IMR-90 (cell line): ENCODE results near the gene ZSWIM5. TPM values are rescaled to one million over a fixed set of nuclear protein-coding genes. Genes with fewer than 3 reads are reported as not detected.

Source experiments
- ATAC-seq: fragments of 200-7000 bp; cut with Tn5 transposase; 2 replicates; pipeline ENCODE4 v1.9.1; 2020; ENCODE audit warnings: low read depth, mild to moderate bottlenecking, moderate library complexity
- BruUV-seq: library from RNA; stranded (reverse); fragments of 400-500 nt; replicated peaks from 2 replicates; lab custom pipeline; 2021; lab: Mats Ljungman, UMichigan
- CTCF ChIA-PET: fragments of 300-600 bp; formaldehyde crosslinking; extraction: SDS; loops from one replicate; lab custom pipeline; 2021; ENCODE audit warnings: antibody characterized with exemption; lab: Yijun Ruan, JAX
- POLR2A ChIA-PET: fragments of 300-600 bp; sonication (Branson Sonifier 250); formaldehyde crosslinking; loops from one replicate; lab custom pipeline; 2022; ENCODE audit warnings: antibody characterized with exemption; ENCODE audit not compliant: unreplicated experiment; lab: Charles Lee
- DNase-seq: peaks from one replicate; pipeline ENCODE4 v3.0.0; 2013
- H2AFZ ChIP-seq: replicated peaks from 2 replicates; pipeline ENCODE3; 2013; ENCODE audit warnings: low read length, mild to moderate bottlenecking; ENCODE audit not compliant: poor library complexity
- H2AK5ac ChIP-seq: 2 replicates; pipeline ENCODE4 v1.6.1; 2013; ENCODE audit warnings: low read depth, low read length, inconsistent platforms
- H2AK9ac ChIP-seq: replicated peaks from 2 replicates; pipeline ENCODE3; 2013; ENCODE audit warnings: mild to moderate bottlenecking, low read depth, low read length, moderate library complexity; ENCODE audit not compliant: poor library complexity
- H2BK120ac ChIP-seq: 2 replicates; pipeline ENCODE4 v1.6.1; 2013; ENCODE audit warnings: low read depth, low read length, inconsistent platforms
- H2BK15ac ChIP-seq: 3 replicates; pipeline ENCODE4 v1.6.1; 2013; ENCODE audit warnings: low read depth, low read length, inconsistent platforms
- H2BK20ac ChIP-seq: 2 replicates; pipeline ENCODE4 v1.6.1; 2013; ENCODE audit warnings: low read depth, mild to moderate bottlenecking, inconsistent platforms, low read length, moderate library complexity
- H2BK5ac ChIP-seq: 2 replicates; pipeline ENCODE4 v1.6.1; 2013; ENCODE audit warnings: mild to moderate bottlenecking, low read depth, low read length, inconsistent platforms; ENCODE audit not compliant: poor library complexity, severe bottlenecking
- H3K14ac ChIP-seq: replicated peaks from 2 replicates; pipeline ENCODE4 v1.6.1; 2013; ENCODE audit warnings: low read depth, low read length, inconsistent platforms
- H3K18ac ChIP-seq: 2 replicates; pipeline ENCODE4 v1.6.1; 2013; ENCODE audit warnings: low read depth, low read length, control low read depth
- H3K23ac ChIP-seq: 2 replicates; pipeline ENCODE4 v1.6.1; 2013; ENCODE audit warnings: low read depth, low read length, inconsistent platforms
- H3K27ac ChIP-seq: 2 replicates; pipeline ENCODE4 v1.5.1; 2013; ENCODE audit warnings: mild to moderate bottlenecking, control low read depth, low read length; ENCODE audit not compliant: insufficient read depth
- H3K27me3 ChIP-seq: 2 replicates; pipeline ENCODE4 v1.6.1; 2013; ENCODE audit warnings: low read length; ENCODE audit not compliant: control insufficient read depth, insufficient read depth
- H3K36me3 ChIP-seq: 2 replicates; pipeline ENCODE4 v1.6.1; 2013; ENCODE audit warnings: low read length, mixed read lengths; ENCODE audit not compliant: control insufficient read depth, insufficient read depth
- H3K4ac ChIP-seq: 2 replicates; pipeline ENCODE4 v1.6.1; 2013; ENCODE audit warnings: low read depth, low read length, inconsistent platforms
- H3K4me1 ChIP-seq: 2 replicates; pipeline ENCODE4 v1.6.1; 2013; ENCODE audit warnings: low read length, mixed read lengths; ENCODE audit not compliant: control insufficient read depth, insufficient read depth
- H3K4me2 ChIP-seq: 2 replicates; pipeline ENCODE4 v1.6.1; 2013; ENCODE audit warnings: low read depth, mild to moderate bottlenecking, control low read depth, low read length, moderate library complexity
- H3K4me3 ChIP-seq: 2 replicates; pipeline ENCODE4 v1.5.1; 2013; ENCODE audit warnings: low read depth, mild to moderate bottlenecking, control low read depth, low read length, moderate library complexity; ENCODE audit not compliant: insufficient read depth
- H3K56ac ChIP-seq: 2 replicates; pipeline ENCODE4 v1.6.1; 2013; ENCODE audit warnings: low read length, inconsistent platforms; ENCODE audit not compliant: insufficient read depth; ENCODE audit errors: extremely low read depth
- H3K79me1 ChIP-seq, 2 experiments: 2 replicates each; pipeline ENCODE4 v1.6.1; 2013; ENCODE audit warnings: low read length in 2 of 2, inconsistent platforms in 1 of 2, low read depth in 1 of 2
- H3K9ac ChIP-seq: 2 replicates; pipeline ENCODE4 v1.6.1; 2013; ENCODE audit warnings: low read depth, low read length, control low read depth
- H3K9me1 ChIP-seq: 2 replicates; pipeline ENCODE4 v1.6.1; 2013; ENCODE audit warnings: low read length, inconsistent platforms; ENCODE audit not compliant: insufficient read depth
- H3K9me3 ChIP-seq: 2 replicates; pipeline ENCODE4 v1.6.1; 2013; ENCODE audit warnings: low read length; ENCODE audit not compliant: control insufficient read depth, insufficient read depth
- H4K20me1 ChIP-seq: 2 replicates; pipeline ENCODE4 v1.6.1; 2013; ENCODE audit warnings: low read length, inconsistent platforms; ENCODE audit not compliant: insufficient read depth
- H4K5ac ChIP-seq: 2 replicates; pipeline ENCODE4 v1.6.1; 2013; ENCODE audit warnings: mild to moderate bottlenecking, low read depth, low read length, control low read depth
- H4K8ac ChIP-seq, 2 experiments: 2 replicates each; pipeline ENCODE4 v1.6.1; 2013; ENCODE audit warnings: low read depth in 2 of 2, low read length in 2 of 2, control low read depth in 1 of 2, inconsistent platforms in 1 of 2
- H4K91ac ChIP-seq: 2 replicates; pipeline ENCODE4 v1.6.1; 2013; ENCODE audit warnings: low read depth, low read length, inconsistent platforms; ENCODE audit not compliant: insufficient read depth
- FOS ChIP-seq: fragments of 150-350 bp; IDR thresholded peaks from 2 replicates; pipeline ENCODE4 v1.6.1; 2016; ENCODE audit warnings: low read depth, low read length
- MAFK ChIP-seq: IDR thresholded peaks from 2 replicates; pipeline ENCODE4 v1.6.1; 2012; ENCODE audit warnings: low read depth, low read length, improper control_type of control experiment
- MAZ ChIP-seq: IDR thresholded peaks from 2 replicates; pipeline ENCODE4 v1.6.1; 2012; ENCODE audit warnings: low read depth, mild to moderate bottlenecking, low read length, improper control_type of control experiment, moderate library complexity, borderline replicate concordance
- RAD21 ChIP-seq: IDR thresholded peaks from 2 replicates; pipeline ENCODE4 v1.6.1; 2012; ENCODE audit warnings: low read length, improper control_type of control experiment
- WGBS, 2 experiments: methylation state at CpG; one replicate each; pipeline versions ENCODE4 v1.1.5 to v1.1.7; 2013; ENCODE audit warnings: missing lambda C conversion rate in 2 of 2; ENCODE audit not compliant: insufficient read length in 1 of 2; ENCODE audit errors: extremely low coverage in 2 of 2; 5-methylcytosine and 5-hydroxymethylcytosine counted together
- dilution Hi-C: fragments of 300-500 bp; cut with HindIII; formaldehyde crosslinking; loops from one replicate; pipeline ENCODE4 v1.14.3; 2018; ENCODE audit warnings: low sequenced_read_pairs; ENCODE audit not compliant: unreplicated experiment
- in situ Hi-C: fragments of 300-500 bp; cut with MboI; formaldehyde crosslinking; loops from 3 replicates; pipeline ENCODE4 v1.14.3; 2019; ENCODE audit warnings: low sequenced_read_pairs, inconsistent platforms, mixed read lengths
- intact Hi-C: fragments of 100-400 bp; cut with micrococcal nuclease; formaldehyde crosslinking; loops from 2 replicates; pipeline ENCODE4 v1.10.0; 2022
- polyA plus RNA-seq, 3 experiments: library from polyadenylated mRNA; depleted of rRNA; stranded (reverse); fragments of >200 nt; gene quantifications; 2 replicates each; pipeline ENCODE4 v1.2.3, GENCODE V29; 2012; ENCODE audit warnings: low replicate concordance in 1 of 3
- total RNA-seq: library from RNA; depleted of rRNA; stranded (reverse); fragments of >200 nt; gene quantifications from 2 replicates; pipeline ENCODE4 v1.2.3, GENCODE V29; 2012
- TF ChIP-seq, protein P1 (sequence below): fragments of 150-350 bp; IDR thresholded peaks from 2 replicates; pipeline ENCODE4 v1.6.1; 2016; ENCODE audit warnings: low read depth, mild to moderate bottlenecking, low read length, moderate library complexity, borderline replicate concordance

Gene ZSWIM5
- total and polyA plus RNA-seq, 2 of the 4 experiments (the other 2 are of a cell fraction) = under 0.01 to 0.03 TPM

DNA sequence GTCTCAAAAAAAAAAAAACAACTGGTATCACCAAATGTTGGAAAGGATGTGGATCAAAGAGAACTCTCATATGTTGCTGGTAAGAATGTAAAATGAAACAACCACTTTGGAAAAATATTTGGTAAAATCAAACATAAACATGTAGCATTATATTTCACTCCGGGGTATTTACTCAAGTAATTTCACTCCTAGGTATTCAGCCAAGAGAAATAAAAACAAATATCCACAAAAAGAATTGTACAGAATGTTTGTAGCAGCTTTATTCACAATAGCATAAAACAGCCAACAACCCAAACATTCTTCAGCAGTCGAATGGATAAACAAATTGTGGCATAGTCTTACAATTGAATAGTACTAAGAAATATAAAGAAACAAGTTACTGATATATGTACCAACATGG is 32.4 kb upstream of the ZSWIM5 start:
- no peaks in the 10 kb centered on the region for H3K27me3 ChIP-seq
- H2AFZ ChIP-seq = no peak overlapping the region
- no peaks in the 10 kb centered on the region for H3K79me1 ChIP-seq
- H3K4ac ChIP-seq = no peak overlapping the region
- no peaks in the 10 kb centered on the region for H3K36me3 ChIP-seq
- H4K8ac ChIP-seq = no peak overlapping the region
- dilution Hi-C loops (no loop called here), intact Hi-C loops (no loop called here), in situ Hi-C loops (no loop called here)
- H4K20me1 ChIP-seq = no peaks in the 10 kb centered on the region
- no peak for DNase-seq
- no peak overlapping the region for H3K9ac ChIP-seq
- no peak overlapping the region for H3K4me3 ChIP-seq
- H3K14ac ChIP-seq = no peak overlapping the region
- H3K23ac ChIP-seq = no peak overlapping the region
- POLR2A ChIA-PET = no interaction called here
- no peaks in the 10 kb centered on the region for H3K9me1 ChIP-seq
- H3K27ac ChIP-seq = no peak overlapping the region
- H3K56ac ChIP-seq = no peak overlapping the region
- no peak overlapping the region for H2BK20ac ChIP-seq
- peaks cover 6% of the 10 kb centered on the region for H3K9me3 ChIP-seq
- no peak overlapping the region for H2BK120ac ChIP-seq
- no peak overlapping the region for H3K4me2 ChIP-seq
- CTCF ChIA-PET = no interaction called here
- WGBS, 2 experiments = no CpG with 5 or more reads among the region's 2 CpGs
- H3K18ac ChIP-seq = no peak overlapping the region
- BruUV-seq = no TSS peak
- H2AK9ac ChIP-seq = no peak overlapping the region
- H4K5ac ChIP-seq = no peak overlapping the region
- H3K4me1 ChIP-seq = no peaks in the 10 kb centered on the region
- no peak overlapping the region for H2AK5ac ChIP-seq
- no peak overlapping the region for H2BK5ac ChIP-seq
- H2BK15ac ChIP-seq = no peak overlapping the region
- no peak overlapping the region for H4K91ac ChIP-seq
- peak; percentile 24; the same call in 1 of the 2 replicates for ATAC-seq
- TF ChIP-seq MAFK (no peak), RAD21 (no peak), MAZ (no peak), FOS (no peak)
- TF ChIP-seq, protein P1, sequence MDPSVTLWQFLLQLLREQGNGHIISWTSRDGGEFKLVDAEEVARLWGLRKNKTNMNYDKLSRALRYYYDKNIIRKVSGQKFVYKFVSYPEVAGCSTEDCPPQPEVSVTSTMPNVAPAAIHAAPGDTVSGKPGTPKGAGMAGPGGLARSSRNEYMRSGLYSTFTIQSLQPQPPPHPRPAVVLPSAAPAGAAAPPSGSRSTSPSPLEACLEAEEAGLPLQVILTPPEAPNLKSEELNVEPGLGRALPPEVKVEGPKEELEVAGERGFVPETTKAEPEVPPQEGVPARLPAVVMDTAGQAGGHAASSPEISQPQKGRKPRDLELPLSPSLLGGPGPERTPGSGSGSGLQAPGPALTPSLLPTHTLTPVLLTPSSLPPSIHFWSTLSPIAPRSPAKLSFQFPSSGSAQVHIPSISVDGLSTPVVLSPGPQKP = no peak
